NOMO-1 treated with DMSO at 0.1 percent for 48 hours (cell line): Measurements from ENCODE around the gene BRD8.

ENCODE experiments used
- DNase-seq: peaks from one replicate; lab custom pipeline; 2025; ENCODE audit not compliant: unreplicated experiment; lab: John Stamatoyannopoulos, UW

Gene BRD8

GRCh38 chr5:138102454-138103318 is 75.7 kb downstream of the BRD8 start:
- DNase-seq = peak; percentile 85

- peak; percentile 34 for DNase-seq
Measured at GRCh38 chr5:138096997-138097828, 81.2 kb downstream of the BRD8 start.

DNA sequence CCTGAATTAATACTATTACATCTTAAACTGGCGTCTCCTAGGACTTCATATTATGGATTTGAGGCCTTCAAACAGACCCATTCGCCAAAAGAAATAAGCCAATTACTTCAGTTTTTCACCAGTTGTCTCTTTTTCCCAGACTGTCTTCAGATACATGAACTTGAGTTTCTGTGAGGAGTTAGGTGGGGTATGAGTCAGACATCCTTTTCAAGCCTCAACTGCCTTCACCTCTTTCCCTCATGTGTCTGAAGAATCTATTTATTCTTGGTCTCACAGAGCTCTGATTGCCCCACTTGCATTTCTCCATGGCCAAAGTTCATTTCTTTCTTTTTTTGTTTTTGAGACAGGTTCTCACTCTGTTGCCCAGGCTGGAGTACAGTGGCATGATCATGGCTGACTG is 82.1 kb downstream of the BRD8 start:
- no peak for DNase-seq

GRCh38 chr5:138095100-138095907 is 83.1 kb downstream of the BRD8 start:
- no peak for DNase-seq

DNA sequence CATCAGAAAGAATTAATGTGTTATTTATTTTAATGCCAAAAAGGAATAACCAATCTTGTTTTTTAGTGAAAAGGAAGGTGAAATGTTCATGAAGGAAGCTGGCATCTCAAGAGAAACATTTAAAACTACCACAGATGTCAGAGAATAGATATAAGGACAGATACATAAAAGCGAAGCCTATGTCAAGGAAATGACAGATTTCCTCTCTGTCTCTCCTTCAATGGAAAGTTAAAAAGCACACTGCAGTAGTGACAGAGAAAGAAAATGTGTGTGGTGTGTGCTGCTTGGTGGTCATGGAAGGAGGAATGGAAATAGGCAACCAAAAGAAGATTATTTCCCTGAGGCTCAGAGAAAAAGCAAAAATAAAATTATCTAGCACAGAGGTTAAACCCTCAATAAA is 85.4 kb downstream of the BRD8 start:
- DNase-seq = no peak

DNA sequence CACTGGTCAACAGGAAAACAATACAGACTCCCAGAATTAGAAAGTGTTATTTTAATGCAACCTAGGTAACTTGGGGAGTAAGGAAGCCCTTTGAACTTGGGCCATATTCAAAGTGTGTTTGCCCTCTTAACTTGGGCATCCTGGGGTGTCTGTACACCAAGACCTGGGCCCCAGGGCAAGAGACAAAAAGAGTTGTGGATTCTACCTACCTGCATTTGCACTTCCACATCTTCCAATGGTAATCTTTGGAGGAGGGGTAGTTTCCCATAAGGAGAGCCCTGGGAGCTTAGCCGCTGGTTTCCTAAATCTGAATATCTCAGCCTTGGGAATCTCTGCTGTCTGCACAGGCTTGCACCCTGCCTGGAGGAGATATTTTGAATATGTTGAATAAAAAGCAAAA is 86.1 kb downstream of the BRD8 start:
- DNase-seq = no peak

DNA sequence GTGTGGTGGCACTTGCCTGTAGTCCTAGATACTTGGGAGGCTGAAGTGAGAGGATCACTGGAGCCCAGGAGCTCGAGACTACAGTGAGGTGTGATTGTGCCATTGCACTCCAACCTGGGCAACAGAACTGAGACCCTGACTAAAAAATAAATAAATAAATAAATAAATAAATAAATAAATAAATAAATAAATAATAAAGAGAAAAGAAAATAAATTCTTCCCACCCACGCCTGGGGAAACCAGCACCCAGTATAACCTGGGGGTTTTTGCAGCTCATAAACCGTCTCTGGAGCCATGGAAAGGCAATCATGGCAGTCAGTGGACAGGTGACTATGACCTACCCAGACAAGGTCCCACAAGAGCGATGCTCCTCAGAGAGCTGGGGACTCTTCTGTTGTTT is 86.7 kb downstream of the BRD8 start:
- DNase-seq = no peak
